ENCODE measurements around the gene PPP2R2C.

DNA sequence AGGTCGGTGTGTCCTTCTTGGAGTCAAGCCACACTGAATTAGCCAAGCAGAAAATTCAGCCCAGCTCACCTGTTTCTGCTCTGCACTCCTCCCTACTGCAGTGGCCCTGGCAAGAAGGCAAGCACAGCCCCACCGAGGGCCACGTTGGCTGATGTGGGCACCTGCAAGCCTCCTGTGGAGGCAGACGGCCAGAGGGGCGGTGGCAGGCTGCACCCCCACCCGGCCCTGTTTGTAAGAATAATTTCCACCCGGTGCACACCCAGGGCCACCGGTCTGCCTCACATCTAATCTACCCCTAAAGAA is 18.8 kb downstream of the PPP2R2C start:
- TF ChIP-seq EZH2 (IDR thresholded peaks at IDR 0.05; ENCODE audit: borderline replicate concordance, low read depth, low read length, severe bottlenecking) = no peak
- TF ChIP-seq, protein P1, sequence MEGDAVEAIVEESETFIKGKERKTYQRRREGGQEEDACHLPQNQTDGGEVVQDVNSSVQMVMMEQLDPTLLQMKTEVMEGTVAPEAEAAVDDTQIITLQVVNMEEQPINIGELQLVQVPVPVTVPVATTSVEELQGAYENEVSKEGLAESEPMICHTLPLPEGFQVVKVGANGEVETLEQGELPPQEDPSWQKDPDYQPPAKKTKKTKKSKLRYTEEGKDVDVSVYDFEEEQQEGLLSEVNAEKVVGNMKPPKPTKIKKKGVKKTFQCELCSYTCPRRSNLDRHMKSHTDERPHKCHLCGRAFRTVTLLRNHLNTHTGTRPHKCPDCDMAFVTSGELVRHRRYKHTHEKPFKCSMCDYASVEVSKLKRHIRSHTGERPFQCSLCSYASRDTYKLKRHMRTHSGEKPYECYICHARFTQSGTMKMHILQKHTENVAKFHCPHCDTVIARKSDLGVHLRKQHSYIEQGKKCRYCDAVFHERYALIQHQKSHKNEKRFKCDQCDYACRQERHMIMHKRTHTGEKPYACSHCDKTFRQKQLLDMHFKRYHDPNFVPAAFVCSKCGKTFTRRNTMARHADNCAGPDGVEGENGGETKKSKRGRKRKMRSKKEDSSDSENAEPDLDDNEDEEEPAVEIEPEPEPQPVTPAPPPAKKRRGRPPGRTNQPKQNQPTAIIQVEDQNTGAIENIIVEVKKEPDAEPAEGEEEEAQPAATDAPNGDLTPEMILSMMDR (IDR thresholded peaks at IDR 0.05; ENCODE audit: borderline replicate concordance, extremely low read depth, low read length, poor library complexity, severe bottlenecking) = no peak
